Natural killer cell (primary cell): ENCODE measurements around the gene ZBTB8B. TPM values are rescaled to one million over a fixed set of nuclear protein-coding genes. Genes with fewer than 3 reads are reported as not detected.

Experiments used
- ATAC-seq, 3 donors: fragments of 150-1000 bp in 2 of 3; fragments of 200-7000 bp in 1 of 3; cut with Tn5 transposase; 1 replicate in 1 of 3; 2 replicates in 2 of 3; pipeline ENCODE4 v1.10.0; 2021; ENCODE audit warnings: mild to moderate bottlenecking in 2 of 3, moderate library complexity in 2 of 3
- DNase-seq, 2 donors: peaks; one replicate each; pipeline versions ENCODE4 v3.0.0 to v3.0.0-alpha.2; 2013 to 2021; ENCODE audit warnings: mixed read lengths in 1 of 2
- H3K27ac ChIP-seq: one replicate; pipeline ENCODE4 v1.5.1; 2013; ENCODE audit warnings: mild to moderate bottlenecking, low read length
- H3K27me3 ChIP-seq: one replicate; pipeline ENCODE4 v1.6.1; 2013; ENCODE audit warnings: low read length; ENCODE audit not compliant: control insufficient read depth, insufficient read depth
- H3K36me3 ChIP-seq: one replicate; pipeline ENCODE4 v1.6.1; 2013; ENCODE audit warnings: low read length; ENCODE audit not compliant: control insufficient read depth, insufficient read depth
- H3K4me1 ChIP-seq: one replicate; pipeline ENCODE4 v1.6.1; 2013; ENCODE audit warnings: low read length; ENCODE audit not compliant: control insufficient read depth, insufficient read depth
- H3K4me3 ChIP-seq: one replicate; pipeline ENCODE4 v1.5.1; 2013; ENCODE audit warnings: low read length
- H3K9me3 ChIP-seq: one replicate; pipeline ENCODE4 v1.6.1; 2013; ENCODE audit warnings: low read length; ENCODE audit not compliant: control insufficient read depth, insufficient read depth
- H3K27ac Mint-ChIP-seq, 2 donors: one replicate each; pipeline ENCODE4 v1.8.0; 2022; ENCODE audit warnings: mild to moderate bottlenecking in 2 of 2, mixed read lengths in 2 of 2, moderate library complexity in 1 of 2
- H3K27me3 Mint-ChIP-seq, 2 donors: one replicate each; pipeline ENCODE4 v1.8.0; 2022; ENCODE audit warnings: low read depth in 2 of 2, mixed read lengths in 2 of 2
- H3K36me3 Mint-ChIP-seq: one replicate; pipeline ENCODE4 v1.8.0; 2022; ENCODE audit warnings: mixed read lengths
- H3K4me1 Mint-ChIP-seq, 2 donors: one replicate each; pipeline ENCODE4 v1.8.0; 2022; ENCODE audit warnings: mixed read lengths in 2 of 2
- H3K4me3 Mint-ChIP-seq: one replicate; pipeline ENCODE4 v1.8.0; 2022; ENCODE audit warnings: mild to moderate bottlenecking, moderate library complexity, mixed read lengths
- H3K9me3 Mint-ChIP-seq, 2 donors: one replicate each; pipeline ENCODE4 v1.8.0; 2022; ENCODE audit warnings: mixed read lengths in 2 of 2
- WGBS: methylation state at CpG from one replicate; pipeline ENCODE4 v1.1.7; 2013; ENCODE audit warnings: missing lambda C conversion rate; ENCODE audit not compliant: insufficient coverage; 5-methylcytosine and 5-hydroxymethylcytosine counted together
- intact Hi-C: fragments of 100-400 bp; cut with micrococcal nuclease; formaldehyde crosslinking; loops from one replicate; pipeline ENCODE4 v1.14.2; 2022
- total RNA-seq, 4 donors: library from RNA; stranded (reverse); fragments of 120-200 nt in 1 of 4; gene quantifications; one replicate each; pipeline versions ENCODE4 v1.2.3 to v1.2.4, GENCODE V29; 2013 to 2022
- TF ChIP-seq, protein P1 (sequence below): fragments of 200-600 bp; IDR thresholded peaks from one replicate; pipeline ENCODE4 v1.8.0; 2022; ENCODE audit warnings: antibody characterized with exemption

Gene ZBTB8B
- total RNA-seq, 3 donors from 2014 or later (not counting 1 experiment from before 2014, with no cell fraction given), result not detected

DNA sequence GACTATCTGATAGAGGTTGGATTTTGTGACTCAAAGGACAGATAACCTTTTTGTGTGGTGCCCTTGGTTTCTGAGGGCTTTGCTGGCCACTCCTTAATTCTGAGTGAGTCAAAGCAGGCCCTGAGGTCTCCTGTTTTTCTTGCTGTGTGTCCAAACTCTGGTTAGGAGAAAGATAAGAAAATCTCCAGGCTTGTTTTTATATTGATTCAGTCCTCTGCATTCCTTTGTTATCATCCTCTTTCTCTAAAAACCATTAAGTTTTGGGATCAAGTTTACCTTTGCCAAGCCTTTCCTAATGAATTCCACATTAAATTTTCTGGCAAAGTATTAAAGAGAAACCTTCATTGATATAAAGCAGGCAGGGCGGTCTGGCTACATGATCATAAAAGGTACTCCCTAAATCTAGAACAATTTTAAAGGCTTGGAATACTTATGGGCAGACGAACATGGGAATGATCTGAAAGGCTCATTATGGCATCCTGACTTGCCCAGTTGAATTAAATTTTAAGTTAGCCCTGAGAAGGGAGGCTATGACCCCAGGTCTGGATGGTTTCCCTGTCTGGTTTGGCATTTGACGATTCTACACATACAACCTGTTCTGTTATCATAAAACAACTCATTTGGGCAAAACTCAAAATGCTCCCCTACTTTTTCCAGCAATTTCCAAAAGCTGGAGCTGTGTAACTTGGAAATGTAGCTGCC is 20.8 kb downstream of the ZBTB8B start:
- Histone ChIP-seq H3K9me3 (no peaks in the 10 kb centered on the region), H3K27ac (no peak overlapping the region), H3K36me3 (no peaks in the 10 kb centered on the region), H3K4me3 (no peak overlapping the region), H3K27me3 (no peaks in the 10 kb centered on the region), H3K4me1 (no peaks in the 10 kb centered on the region)
- TF ChIP-seq, protein P1, sequence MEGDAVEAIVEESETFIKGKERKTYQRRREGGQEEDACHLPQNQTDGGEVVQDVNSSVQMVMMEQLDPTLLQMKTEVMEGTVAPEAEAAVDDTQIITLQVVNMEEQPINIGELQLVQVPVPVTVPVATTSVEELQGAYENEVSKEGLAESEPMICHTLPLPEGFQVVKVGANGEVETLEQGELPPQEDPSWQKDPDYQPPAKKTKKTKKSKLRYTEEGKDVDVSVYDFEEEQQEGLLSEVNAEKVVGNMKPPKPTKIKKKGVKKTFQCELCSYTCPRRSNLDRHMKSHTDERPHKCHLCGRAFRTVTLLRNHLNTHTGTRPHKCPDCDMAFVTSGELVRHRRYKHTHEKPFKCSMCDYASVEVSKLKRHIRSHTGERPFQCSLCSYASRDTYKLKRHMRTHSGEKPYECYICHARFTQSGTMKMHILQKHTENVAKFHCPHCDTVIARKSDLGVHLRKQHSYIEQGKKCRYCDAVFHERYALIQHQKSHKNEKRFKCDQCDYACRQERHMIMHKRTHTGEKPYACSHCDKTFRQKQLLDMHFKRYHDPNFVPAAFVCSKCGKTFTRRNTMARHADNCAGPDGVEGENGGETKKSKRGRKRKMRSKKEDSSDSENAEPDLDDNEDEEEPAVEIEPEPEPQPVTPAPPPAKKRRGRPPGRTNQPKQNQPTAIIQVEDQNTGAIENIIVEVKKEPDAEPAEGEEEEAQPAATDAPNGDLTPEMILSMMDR, result no peak
- H3K4me1 Mint-ChIP-seq, result no peaks in the 10 kb centered on the region
- intact Hi-C loops, result no loop called here
- no peak overlapping the region for H3K27ac Mint-ChIP-seq
- no peak for DNase-seq
- H3K27me3 Mint-ChIP-seq, result peaks cover 0 to 5% of the 10 kb centered on the region in 2 donors
- ATAC-seq, result no peak
- no peaks in the 10 kb centered on the region for H3K36me3 Mint-ChIP-seq
- WGBS, result 89% methylated on average over 3 of the region's 3 CpGs
- H3K4me3 Mint-ChIP-seq, result no peak overlapping the region
- no peaks in the 10 kb centered on the region for H3K9me3 Mint-ChIP-seq

DNA sequence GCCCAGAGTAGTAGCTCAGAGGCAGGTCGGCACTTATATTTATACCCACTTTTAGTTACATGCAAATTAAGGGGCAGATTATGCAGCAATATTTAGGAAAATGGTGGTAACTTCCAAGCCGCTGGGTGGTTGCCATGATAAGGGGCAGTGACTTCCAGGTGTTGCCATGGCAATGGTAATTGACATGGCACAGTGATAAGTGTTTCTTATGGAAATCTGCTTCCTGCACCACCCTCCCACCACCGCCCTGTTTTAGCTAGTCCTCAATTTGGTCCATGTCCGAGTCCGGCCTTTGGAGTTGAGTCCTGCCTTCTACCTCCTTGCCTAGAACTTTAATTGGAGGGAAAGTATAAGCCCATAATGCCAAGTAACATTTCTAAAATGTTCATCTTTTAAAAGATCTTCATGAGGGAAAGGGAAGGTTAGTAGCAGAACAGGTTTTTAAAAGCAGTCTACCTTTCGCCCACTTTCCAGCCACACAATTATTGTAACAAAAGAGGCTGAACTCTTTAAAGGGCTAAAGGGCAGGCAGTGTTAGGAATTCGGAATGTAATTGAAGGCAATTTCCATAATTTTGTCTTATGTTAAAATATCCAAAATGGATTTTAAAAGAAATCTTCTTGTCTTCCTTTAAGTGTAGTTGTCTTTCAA is 21.7 kb downstream of the ZBTB8B start:
- ATAC-seq (no peak), DNase-seq (no peak)
- H3K27me3 Mint-ChIP-seq, result peaks cover 0 to 5% of the 10 kb centered on the region in 2 donors
- Histone ChIP-seq H3K9me3 (no peaks in the 10 kb centered on the region), H3K27me3 (no peaks in the 10 kb centered on the region), H3K36me3 (no peaks in the 10 kb centered on the region), H3K4me1 (no peaks in the 10 kb centered on the region), H3K27ac (no peak overlapping the region), H3K4me3 (no peak overlapping the region)
- WGBS, result 87% methylated on average over 4 of the region's 7 CpGs
- H3K36me3 Mint-ChIP-seq, result no peaks in the 10 kb centered on the region
- no peaks in the 10 kb centered on the region for H3K9me3 Mint-ChIP-seq
- no peaks in the 10 kb centered on the region for H3K4me1 Mint-ChIP-seq
- no peak overlapping the region for H3K4me3 Mint-ChIP-seq
- intact Hi-C loops, result no loop called here
- no peak overlapping the region for H3K27ac Mint-ChIP-seq
- TF ChIP-seq, protein P1, result no peak

DNA sequence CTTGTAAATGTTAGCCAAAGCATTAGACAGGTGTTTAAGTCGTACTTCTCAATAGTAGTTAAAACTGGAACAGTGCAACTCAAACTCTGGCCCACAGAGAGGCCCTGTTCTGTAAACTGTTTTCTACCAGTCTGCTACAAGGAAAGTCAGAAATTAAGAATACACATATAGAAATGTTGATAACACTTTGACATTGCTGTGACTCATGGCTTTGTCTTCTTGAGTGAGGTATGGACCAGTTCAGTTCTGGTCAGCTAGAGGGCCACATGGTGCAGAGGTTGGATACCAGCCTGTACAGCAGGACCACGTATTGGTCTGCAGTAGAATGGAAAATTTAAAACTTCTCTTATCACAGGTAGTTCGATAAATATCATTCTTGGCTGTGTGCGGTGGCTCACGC is 22.3 kb downstream of the ZBTB8B start:
- Mint-ChIP-seq H3K36me3 (no peaks in the 10 kb centered on the region), H3K9me3 (no peaks in the 10 kb centered on the region), H3K27me3 (peaks cover 0 to 5% of the 10 kb centered on the region in 2 donors), H3K27ac (no peak overlapping the region), H3K4me1 (no peaks in the 10 kb centered on the region), H3K4me3 (no peak overlapping the region)
- 89% methylated on average over 5 of the region's 5 CpGs for WGBS
- Histone ChIP-seq H3K4me3 (no peak overlapping the region), H3K27me3 (no peaks in the 10 kb centered on the region), H3K36me3 (no peaks in the 10 kb centered on the region), H3K4me1 (no peaks in the 10 kb centered on the region), H3K9me3 (no peaks in the 10 kb centered on the region), H3K27ac (no peak overlapping the region)
- no peak for ATAC-seq
- intact Hi-C loops, result no loop called here
- TF ChIP-seq, protein P1, result no peak
- DNase-seq, result no peak
